NCI-H187 (cell line): ENCODE results near the gene B3GLCT.
A peak's percentile ranks its signal among the peaks of the same experiment; 100 is the strongest.
"Not testable (repeated sequence)": the region's sequence is repeated elsewhere in the genome, so short reads cannot be mapped to it uniquely, and the experiment has no call there.

ENCODE experiments used
- DNase-seq, 2 experiments: peaks; one replicate each; lab custom pipeline; 2025; lab: John Stamatoyannopoulos, UW

Gene B3GLCT

DNA sequence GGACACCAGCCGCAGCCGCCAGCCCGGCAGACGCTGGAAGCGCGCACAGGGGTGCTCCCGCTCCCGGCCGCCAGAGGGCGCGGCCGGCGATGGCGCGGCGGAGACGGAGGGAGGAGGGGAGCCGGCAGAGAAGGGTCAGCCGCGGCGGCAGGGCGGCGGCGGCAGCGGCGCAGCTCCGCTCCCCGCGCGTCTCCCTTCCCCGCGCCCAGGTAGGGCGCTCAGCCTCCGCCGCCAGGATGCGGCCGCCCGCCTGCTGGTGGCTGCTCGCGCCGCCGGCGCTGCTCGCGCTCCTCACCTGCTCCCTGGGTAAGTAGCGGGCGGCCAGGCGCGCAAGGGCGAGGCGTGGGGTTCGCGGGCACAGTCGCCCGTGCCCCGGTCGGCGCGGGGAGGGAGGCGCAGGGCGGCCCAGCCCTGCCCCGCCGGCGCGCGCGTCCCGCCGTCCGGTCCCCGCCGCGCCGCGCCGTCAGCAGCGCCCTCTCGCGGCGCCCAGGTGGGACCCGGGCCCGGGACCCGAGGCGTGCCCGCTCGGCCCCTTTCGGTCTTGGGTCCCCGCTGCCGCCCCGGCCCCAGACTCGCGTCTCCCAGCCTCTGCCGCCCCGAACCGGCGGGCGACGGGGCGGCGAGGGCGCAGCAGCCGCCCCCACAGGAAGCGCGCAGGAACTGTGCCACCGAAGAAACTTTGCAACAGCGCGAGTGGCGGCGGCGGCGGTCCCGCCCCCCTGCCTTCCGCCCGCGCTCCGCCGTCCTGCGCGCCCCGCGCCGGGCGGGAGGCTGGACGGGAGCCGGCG, at the start of gene B3GLCT:
TSS of gene B3GLCT (plus strand) at position 127 of the 788 bp plus-strand sequence. CDS start at position 237, 110 bp downstream.
- DNase-seq: peak in 1 of 2 experiments; percentile 36

- no peak for DNase-seq
These were observed 49.3 kb upstream of the B3GLCT start for GRCh38 chr13:31150315-31150985.

GRCh38 chr13:31151837-31152236, 47.9 kb upstream of the B3GLCT start:
- DNase-seq: no peak

GRCh38 chr13:31154939-31155338, 44.8 kb upstream of the B3GLCT start:
- DNase-seq: no peak

DNA sequence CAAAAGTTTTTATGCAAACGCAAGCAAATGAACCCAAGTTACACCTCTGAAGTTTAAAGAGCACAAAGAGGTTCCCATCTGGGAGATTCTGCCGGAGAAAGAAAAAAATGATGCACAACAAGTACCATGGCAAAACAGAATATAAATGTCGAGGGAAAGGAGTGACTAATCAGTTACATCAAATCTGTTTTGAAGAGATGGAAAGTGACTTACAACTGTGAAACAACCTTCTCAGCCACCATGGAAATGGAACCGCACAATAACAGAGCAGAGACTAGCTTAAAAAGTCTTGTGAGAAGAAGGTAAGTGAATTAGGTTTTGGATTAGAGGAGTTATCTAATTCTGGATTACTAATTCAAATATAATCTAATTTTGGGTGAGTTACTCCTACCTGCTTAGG, 40.5 kb upstream of the B3GLCT start:
- DNase-seq: no peak

DNA sequence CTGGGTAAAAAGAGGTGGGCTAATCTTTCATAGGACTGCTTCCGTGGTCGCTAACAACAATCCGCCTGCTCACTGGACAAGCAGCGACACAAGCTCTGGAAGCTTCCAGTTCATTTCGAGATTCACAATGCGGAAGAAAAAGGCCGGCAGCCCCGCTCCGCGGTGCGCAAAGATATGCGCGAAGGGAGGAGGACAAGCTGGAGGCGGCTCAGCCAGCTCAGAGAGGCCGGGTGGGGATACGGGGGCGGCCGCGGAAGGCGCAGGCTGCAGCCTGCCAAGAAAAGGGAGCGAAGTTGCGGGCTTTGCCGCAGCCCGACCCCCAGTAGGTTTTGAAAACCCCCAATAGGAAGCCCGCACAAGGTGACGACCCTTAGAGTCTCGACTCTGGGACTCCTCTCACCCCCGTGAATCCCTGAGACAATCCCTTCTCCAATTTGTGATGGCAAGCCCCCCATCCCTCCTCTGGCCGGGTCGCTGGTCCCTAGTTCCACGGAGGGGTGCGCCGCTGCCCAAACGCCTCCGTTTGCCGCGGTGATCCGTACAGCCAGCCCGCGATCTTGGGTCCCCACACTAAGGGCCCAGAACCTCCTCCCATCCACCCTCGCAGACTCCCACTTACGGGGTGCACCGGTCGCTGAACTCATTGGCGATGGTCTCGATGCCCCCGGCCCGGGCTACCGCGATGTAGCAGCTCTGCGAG, 38.8 kb upstream of the B3GLCT start:
- DNase-seq: peak in 1 of 2 experiments; percentile 0

GRCh38 chr13:31161557-31162150, 38.1 kb upstream of the B3GLCT start, which contains the start of gene HSPH1:
Gene HSPH1, minus strand, starts transcription at chr13:31161904. Its CDS starts 322 bp downstream, at chr13:31161582.
- DNase-seq: peak; percentile 83 to 92

- DNase-seq: peak; percentile 87 to 92
These were observed 37.4 kb upstream of the B3GLCT start for GRCh38 chr13:31162151-31163008.

- DNase-seq: no peak
These were observed 33.2 kb upstream of the B3GLCT start for GRCh38 chr13:31166591-31166990.

GRCh38 chr13:31167490-31167889, 32.3 kb upstream of the B3GLCT start:
- DNase-seq: no peak

GRCh38 chr13:31168166-31168565, 31.6 kb upstream of the B3GLCT start:
- no peak for DNase-seq

- DNase-seq: no peak
These were observed 31.0 kb upstream of the B3GLCT start for GRCh38 chr13:31168736-31169135.

DNA sequence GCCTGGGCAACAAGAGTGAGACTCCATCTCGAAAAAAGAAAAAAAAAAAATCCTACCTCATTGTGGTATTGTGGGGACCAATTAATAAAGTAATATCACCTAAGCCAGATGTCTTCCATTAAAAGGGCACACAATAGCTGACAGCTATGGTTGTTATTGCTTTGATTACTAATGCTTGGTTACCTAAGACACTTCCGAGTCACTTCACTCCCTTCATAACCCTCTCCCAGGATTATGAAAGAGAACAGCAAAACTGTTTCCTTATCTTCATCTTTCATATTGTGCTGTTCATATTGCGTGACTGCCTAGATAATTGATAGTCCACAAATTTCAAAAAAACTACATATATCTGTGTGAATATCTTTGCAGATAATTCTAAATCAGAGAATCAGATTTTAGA, 27.8 kb upstream of the B3GLCT start:
- DNase-seq: no peak

DNA sequence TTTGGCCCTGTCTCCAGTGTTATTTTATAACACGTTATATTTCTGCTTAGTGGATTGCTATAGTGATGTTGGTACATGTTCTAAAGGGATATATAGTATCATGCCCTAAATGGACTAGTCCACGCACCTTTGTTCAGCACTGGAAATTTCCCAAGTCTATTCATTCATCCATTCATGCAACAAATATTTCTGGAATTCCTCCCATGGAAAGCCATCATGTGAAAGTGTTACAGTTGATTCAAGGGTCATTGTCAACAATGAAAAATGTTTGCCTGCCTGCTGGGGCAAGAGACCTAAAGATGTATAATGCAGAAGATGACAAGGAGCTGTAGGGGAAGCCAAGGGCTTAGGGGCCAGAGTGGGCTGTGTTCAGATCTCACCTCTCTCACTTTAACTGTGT, 27.2 kb upstream of the B3GLCT start:
- DNase-seq: no peak

DNA sequence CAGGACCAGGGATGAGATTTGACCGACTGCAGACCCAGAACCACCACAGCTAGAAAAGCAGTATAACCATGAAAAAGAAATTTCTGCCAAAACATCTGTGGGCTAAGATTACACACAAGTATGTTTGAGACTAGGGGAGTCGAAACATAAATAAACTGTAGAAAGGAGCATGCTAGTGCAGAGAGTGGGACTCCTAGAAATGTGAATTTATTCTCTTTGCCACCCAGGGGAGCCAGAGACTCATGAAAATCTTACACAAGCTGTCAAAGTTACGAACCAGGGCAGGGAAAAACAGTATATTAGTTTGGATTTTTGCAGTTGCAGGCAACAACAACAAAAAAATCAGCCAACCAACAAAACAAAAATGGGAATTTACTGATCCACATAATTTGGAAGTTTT, 25.8 kb upstream of the B3GLCT start:
- no peak for DNase-seq

GRCh38 chr13:31175847-31176532, 23.8 kb upstream of the B3GLCT start:
- DNase-seq: no peak

- DNase-seq: not testable (repeated sequence)
These were observed 21.8 kb upstream of the B3GLCT start for GRCh38 chr13:31177813-31178495.

DNA sequence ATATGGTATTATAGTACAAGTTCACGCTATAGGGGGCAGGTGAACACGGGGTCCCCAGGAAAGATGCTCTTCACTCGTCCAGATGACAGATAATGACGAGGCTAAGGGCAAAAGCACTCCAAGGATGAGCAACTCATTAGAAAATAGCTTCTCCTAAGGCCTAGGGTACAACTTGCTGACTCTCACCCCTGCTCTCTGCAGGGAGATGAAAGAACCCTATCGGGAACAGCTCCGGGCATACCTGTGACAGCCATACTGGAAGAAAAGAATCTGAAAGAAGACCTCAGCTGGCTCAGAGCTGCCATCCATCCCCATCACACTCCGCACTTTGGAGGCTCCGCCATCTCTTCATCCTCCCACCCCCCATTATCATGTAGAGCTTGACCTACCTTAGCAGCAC, 20.5 kb upstream of the B3GLCT start:
- DNase-seq: no peak

GRCh38 chr13:31179754-31180153, 20.0 kb upstream of the B3GLCT start:
- no peak for DNase-seq

DNA sequence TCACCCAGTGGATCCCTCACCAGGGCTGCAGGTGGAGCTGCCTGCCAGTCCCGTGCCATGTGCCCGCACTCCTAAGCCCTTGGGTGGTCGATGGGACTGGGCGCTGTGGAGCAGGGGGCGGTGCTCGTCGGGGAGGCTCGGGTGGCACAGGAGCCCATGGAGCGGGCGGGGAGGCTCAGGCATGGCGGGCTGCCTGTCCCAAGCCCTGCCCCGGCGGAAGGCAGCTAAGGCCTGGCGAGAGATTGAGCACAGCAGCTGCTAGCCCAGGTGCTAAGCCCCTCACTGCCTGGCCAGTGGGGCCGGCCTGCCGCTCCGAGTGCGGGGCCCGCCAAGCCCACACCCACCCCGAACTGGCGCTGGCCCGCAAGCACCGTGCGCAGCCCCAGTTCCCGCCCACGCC, 16.8 kb upstream of the B3GLCT start:
- no peak for DNase-seq
